K562 (cell line): ENCODE results near the gene PIP5K1B.

Experiments
- BRF1 ChIP-seq: IDR thresholded peaks from 3 replicates; pipeline ENCODE4 v1.6.1; 2011; ENCODE audit warnings: borderline replicate concordance, mild to moderate bottlenecking; ENCODE audit not compliant: insufficient read length; ENCODE audit errors: extremely low read depth
- EP300 ChIP-seq: IDR thresholded peaks from 2 replicates; pipeline ENCODE4 v1.6.1; 2012; ENCODE audit warnings: low read length, improper control_type of control experiment
- HDAC6 ChIP-seq: IDR thresholded peaks from 2 replicates; pipeline ENCODE4 v1.6.1; 2012; ENCODE audit warnings: low read depth, mild to moderate bottlenecking, control low read depth, inconsistent platforms, low read length, moderate library complexity
- HMG20B ChIP-seq: fragments of 250-450 bp; sonication (Bioruptor Pico); IDR thresholded peaks from 2 replicates; pipeline ENCODE4 v1.5.0; 2021; ENCODE audit warnings: mild to moderate bottlenecking
- HNRNPL ChIP-seq: fragments of 200-400 bp; formaldehyde crosslinking; IDR thresholded peaks from 2 replicates; pipeline ENCODE4 v1.6.1; 2017; ENCODE audit warnings: low read depth, mild to moderate bottlenecking, low read length
- NR2F6 ChIP-seq: fragments of 450-650 bp; formaldehyde crosslinking; IDR thresholded peaks from 2 replicates; pipeline ENCODE4 v1.4.0; 2020; ENCODE audit warnings: mild to moderate bottlenecking
- NUFIP1 ChIP-seq: fragments of 450-650 bp; IDR thresholded peaks from 2 replicates; pipeline ENCODE4 v1.6.1; 2018; ENCODE audit not compliant: partially characterized antibody
- POLR2AphosphoS2 ChIP-seq: IDR thresholded peaks from 2 replicates; pipeline ENCODE4 v1.6.1; 2012; ENCODE audit warnings: low read length, improper control_type of control experiment
- SMC3 ChIP-seq: conservative IDR thresholded peaks from 2 replicates; pipeline ENCODE4 v1.6.1; 2011; ENCODE audit warnings: low read depth, low read length, improper control_type of control experiment; ENCODE audit not compliant: insufficient read depth
- TF ChIP-seq, protein P1 (sequence below), 3 experiments: IDR thresholded peaks in 2 of 3; conservative IDR thresholded peaks in 1 of 3; 2 replicates each; pipeline ENCODE4 v1.5.1; 2011 to 2012; ENCODE audit warnings: low read length in 3 of 3, mild to moderate bottlenecking in 3 of 3, control low read depth in 2 of 3, improper control_type of control experiment in 1 of 3, inconsistent platforms in 1 of 3, low read depth in 1 of 3, mixed read lengths in 1 of 3, moderate library complexity in 1 of 3; ENCODE audit not compliant: insufficient read depth in 2 of 3

DNA sequence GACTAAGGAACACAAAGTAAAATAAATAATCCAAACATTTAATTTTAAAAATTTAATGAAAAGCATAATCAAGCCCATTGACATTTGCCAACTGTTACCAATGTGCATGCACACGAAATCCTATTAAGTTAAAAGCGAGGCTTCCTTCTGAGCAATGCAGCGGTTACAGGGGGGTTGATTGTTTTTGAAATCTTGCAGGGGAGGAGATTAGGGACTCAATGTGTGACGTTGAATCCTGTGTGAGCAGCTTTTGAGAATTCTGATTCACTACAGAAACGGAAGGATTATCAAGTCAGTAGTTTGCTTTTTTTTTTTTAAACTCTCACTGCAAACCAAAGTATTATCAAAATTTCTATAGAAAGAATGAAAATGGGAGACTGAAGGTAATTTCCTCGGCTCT lies 199.4 kb downstream of the PIP5K1B start:
- TF ChIP-seq SMC3 (no peak), HMG20B (CRISPR knock-in tag) (no peak), POLR2AphosphoS2 (no peak), NUFIP1 (no peak), NR2F6 (CRISPR knock-in tag) (no peak), HDAC6 (no peak), EP300 (no peak), HNRNPL (no peak), BRF1 (no peak)
- TF ChIP-seq, protein P1, sequence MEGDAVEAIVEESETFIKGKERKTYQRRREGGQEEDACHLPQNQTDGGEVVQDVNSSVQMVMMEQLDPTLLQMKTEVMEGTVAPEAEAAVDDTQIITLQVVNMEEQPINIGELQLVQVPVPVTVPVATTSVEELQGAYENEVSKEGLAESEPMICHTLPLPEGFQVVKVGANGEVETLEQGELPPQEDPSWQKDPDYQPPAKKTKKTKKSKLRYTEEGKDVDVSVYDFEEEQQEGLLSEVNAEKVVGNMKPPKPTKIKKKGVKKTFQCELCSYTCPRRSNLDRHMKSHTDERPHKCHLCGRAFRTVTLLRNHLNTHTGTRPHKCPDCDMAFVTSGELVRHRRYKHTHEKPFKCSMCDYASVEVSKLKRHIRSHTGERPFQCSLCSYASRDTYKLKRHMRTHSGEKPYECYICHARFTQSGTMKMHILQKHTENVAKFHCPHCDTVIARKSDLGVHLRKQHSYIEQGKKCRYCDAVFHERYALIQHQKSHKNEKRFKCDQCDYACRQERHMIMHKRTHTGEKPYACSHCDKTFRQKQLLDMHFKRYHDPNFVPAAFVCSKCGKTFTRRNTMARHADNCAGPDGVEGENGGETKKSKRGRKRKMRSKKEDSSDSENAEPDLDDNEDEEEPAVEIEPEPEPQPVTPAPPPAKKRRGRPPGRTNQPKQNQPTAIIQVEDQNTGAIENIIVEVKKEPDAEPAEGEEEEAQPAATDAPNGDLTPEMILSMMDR (IDR thresholded peaks at IDR 0.05 in 2 of 3, conservative IDR thresholded peaks at IDR 0.05 in 1 of 3; ENCODE audit: insufficient read depth in 2 of 3, low read depth in 1 of 3, low read length in 3 of 3), result no peak
